GM20000 (cell line): ENCODE measurements around the gene CUL1.

Experiments used
- DNase-seq: peaks from one replicate; pipeline ENCODE4 v3.0.0; 2012; ENCODE audit warnings: low spot score
- CTCF ChIP-seq: IDR thresholded peaks from 2 replicates; pipeline ENCODE4 v1.5.1; 2012; ENCODE audit warnings: mild to moderate bottlenecking, control low read depth; ENCODE audit errors: extremely low read depth, missing control alignments

The CUL1 gene

GRCh38 chr7:148726385-148726784 lies 27.7 kb downstream of the CUL1 start:
- no peak for TF ChIP-seq CTCF
- DNase-seq, result no peak

DNA sequence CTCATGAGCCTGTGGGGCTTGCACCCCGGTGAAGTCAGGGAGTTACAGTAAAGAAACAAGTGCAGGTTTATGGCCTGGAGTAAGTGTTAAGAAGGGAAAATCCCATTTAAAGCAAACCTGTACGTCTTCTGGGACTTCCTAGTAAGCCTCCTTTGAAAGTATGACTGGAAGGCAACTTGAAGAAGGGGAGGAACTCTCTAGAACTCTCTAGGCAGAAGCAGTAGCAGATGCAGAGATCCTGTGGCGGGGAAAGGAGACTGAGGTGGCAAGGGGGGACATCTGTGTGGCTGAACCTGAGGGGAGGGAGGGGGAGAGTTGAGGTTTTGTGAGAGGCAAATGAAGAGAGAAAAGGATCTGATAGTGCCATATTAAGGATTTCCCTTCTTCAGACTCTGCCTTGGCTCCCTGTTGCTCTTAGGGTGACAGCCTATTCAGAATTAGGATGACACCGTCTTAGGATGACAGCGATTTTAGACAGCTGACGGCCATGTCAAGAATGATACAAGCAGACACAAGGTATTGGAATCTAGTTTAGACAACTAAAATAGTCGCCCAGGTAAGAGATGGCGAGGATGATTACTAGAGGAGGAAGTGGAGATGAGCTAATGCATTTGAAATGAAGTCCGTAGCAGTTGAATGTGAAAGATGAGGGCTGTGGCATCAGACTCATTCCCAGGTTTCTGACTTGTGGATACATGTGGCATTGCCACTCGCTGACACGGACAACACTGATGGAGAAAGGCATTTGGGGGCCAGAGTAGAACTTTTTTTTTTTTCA lies 29.0 kb downstream of the CUL1 start:
- no peak for TF ChIP-seq CTCF
- no peak for DNase-seq

DNA sequence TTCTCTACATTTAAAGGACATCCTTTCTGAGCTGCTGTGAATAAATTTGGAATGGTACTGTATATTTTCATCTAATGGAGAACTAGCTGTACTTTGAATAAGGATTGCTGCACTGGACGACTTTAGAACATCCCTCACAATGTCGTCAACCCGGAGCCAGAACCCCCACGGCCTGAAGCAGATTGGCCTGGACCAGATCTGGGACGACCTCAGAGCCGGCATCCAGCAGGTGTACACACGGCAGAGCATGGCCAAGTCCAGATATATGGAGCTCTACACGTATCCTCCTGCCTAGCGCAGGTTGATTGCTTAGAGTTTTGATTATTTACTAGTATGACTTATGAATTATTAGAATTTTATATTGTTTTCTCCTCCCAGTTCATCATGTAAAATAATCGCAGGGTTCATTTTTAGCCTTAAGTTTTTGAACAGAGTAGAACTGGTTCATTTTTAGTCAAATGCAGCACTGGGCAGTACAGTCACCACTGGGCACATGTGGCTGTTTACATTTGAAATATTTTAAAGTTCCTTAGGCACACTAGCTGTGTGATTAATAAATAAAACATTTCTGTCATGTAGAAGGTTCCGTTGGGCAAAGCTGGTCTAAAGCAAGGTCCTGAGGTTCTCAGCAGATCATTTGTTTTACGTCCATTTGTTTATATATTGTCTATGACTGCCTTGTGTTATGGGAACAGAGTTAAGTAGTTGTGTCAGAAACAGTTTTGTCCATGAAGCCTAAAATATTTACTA lies 31.5 kb downstream of the CUL1 start:
- DNase-seq, result no peak
- no peak for TF ChIP-seq CTCF

GRCh38 chr7:148732862-148733261 lies 34.2 kb downstream of the CUL1 start:
- no peak for DNase-seq

GRCh38 chr7:148733496-148733895 lies 34.8 kb downstream of the CUL1 start:
- no peak for TF ChIP-seq CTCF
- no peak for DNase-seq

More at GRCh38 chr7:148732862-148733261, 34.2 kb downstream of the CUL1 start:
- no peak for TF ChIP-seq CTCF

DNA sequence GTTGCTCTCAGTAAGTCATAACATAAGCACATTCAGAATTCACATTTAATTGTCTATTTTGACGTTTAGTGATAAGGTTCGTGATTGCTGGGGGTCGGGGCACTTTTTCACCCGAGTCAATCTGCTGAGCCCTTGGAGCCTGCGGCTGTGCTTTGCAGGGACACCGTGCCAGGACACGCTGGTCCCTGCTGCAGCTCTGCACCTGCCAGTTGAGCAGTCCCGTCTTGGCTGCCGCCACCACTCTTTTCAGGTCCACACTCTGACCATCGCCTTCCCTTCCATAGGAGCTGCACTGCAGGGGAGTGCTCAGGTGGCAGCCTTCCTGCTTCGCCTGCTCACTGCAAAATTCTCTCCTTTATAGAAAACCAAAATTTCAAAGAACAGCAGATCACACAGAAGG lies 36.4 kb downstream of the CUL1 start:
- TF ChIP-seq CTCF, result no peak
- DNase-seq, result no peak

GRCh38 chr7:148735967-148736366 lies 37.3 kb downstream of the CUL1 start:
- no peak for DNase-seq
- no peak for TF ChIP-seq CTCF
